Ovary (tissue), 3 donors: ENCODE measurements around the gene ADNP.

Source experiments
- EP300 ChIP-seq: sonication (generic); formaldehyde crosslinking; IDR thresholded peaks from one replicate; pipeline ENCODE4 v1.6.1; 2017; ENCODE audit warnings: antibody characterized with exemption
- POLR2A ChIP-seq: fragments of 450-650 bp; IDR thresholded peaks from one replicate; pipeline ENCODE4 v1.6.1; 2017; ENCODE audit warnings: antibody characterized with exemption, mild to moderate bottlenecking, moderate library complexity
- TF ChIP-seq, protein P1 (sequence below), 3 donors: fragments of 450-650 bp in 2 of 3; fragments of 200-600 bp in 1 of 3; IDR thresholded peaks; one replicate each; pipeline versions ENCODE4 v1.5.1 to v1.8.0; 2016 to 2022; ENCODE audit warnings: antibody characterized with exemption in 3 of 3, mild to moderate bottlenecking in 1 of 3
- donor health status: DM: no; HTN: no; CAD: no.

DNA sequence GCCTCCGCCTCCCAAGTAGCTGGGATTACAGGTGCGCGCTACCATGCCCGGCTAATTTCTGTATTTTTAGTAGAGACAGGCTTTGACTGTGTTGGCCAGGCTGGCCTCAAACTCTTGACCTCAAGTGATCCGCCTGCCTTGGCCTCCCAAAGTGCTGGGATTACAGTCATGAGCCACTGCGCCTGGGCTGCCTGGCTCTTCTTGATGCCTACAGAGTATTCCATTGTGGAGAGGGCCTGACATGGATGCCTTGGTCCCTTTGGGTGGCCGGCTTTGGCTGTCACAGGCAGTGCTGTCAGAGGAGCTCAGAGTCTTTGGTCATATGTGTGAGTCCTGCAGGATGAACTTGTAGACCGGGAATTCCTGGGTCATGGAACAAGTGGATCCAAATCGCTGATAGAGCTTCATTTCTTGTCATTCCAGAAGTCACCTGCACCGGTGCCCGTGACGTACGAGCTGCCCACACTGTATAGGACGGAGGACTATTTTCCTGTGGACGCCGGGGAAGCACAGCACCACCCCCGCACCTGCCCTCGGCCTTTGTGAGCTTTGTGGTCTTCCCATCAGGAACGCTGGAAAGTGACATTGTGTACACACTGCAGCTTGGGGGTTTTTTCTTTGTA lies 55.1 kb downstream of the ADNP start:
- TF ChIP-seq, protein P1, sequence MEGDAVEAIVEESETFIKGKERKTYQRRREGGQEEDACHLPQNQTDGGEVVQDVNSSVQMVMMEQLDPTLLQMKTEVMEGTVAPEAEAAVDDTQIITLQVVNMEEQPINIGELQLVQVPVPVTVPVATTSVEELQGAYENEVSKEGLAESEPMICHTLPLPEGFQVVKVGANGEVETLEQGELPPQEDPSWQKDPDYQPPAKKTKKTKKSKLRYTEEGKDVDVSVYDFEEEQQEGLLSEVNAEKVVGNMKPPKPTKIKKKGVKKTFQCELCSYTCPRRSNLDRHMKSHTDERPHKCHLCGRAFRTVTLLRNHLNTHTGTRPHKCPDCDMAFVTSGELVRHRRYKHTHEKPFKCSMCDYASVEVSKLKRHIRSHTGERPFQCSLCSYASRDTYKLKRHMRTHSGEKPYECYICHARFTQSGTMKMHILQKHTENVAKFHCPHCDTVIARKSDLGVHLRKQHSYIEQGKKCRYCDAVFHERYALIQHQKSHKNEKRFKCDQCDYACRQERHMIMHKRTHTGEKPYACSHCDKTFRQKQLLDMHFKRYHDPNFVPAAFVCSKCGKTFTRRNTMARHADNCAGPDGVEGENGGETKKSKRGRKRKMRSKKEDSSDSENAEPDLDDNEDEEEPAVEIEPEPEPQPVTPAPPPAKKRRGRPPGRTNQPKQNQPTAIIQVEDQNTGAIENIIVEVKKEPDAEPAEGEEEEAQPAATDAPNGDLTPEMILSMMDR (IDR thresholded peaks at IDR 0.05), result no peak
- TF ChIP-seq POLR2A (no peak), EP300 (no peak)
